Measurements from ENCODE around the gene PPP4R4. TPM values are rescaled to one million over a fixed set of nuclear protein-coding genes. Genes with fewer than 3 reads are reported as not detected.

PPP4R4 gene
- total RNA-seq, 1 experiment from 2014 or later = not detected

DNA sequence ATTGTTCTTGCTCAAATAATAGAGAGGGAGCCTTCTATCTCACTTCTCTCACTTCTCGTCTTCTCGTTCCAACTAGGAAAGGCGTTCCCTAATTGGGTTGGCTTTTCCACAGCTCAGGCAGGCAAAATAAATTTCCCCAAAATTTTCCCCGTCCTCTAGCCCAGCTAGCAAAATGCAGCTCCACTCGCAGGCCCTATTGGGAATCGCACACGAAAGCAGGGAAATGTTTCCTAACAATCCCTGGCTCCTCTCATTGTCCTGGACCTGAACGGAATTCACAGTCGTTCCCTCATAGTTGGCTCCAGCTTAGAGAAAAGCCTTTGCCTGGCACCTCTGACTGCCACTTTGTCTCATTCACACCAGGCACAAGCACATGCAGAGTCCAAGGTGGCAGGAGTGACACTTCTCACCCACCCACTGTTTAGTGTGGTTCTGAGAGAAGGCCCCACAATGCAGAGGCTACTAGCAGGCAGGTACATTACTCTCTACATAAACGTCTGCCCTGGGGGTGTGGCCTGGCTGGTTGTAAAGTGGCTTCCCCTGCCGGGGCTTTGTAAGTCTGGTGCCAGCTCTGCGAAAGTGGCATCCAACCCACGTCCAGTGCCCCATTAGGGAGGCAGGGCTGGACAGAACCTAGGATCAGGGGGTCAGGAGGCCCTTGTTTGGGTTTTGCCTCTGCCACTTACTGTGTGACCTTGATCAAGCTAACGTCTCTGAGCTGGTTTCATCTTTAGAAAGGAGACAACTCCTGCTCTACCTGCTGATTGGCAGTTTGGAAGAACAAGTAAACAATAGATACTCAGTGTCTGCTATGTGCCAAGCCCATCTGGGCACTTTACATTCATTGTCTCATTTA lies 114.7 kb downstream of the PPP4R4 start:
- CTCF ChIA-PET = no interaction called here

DNA sequence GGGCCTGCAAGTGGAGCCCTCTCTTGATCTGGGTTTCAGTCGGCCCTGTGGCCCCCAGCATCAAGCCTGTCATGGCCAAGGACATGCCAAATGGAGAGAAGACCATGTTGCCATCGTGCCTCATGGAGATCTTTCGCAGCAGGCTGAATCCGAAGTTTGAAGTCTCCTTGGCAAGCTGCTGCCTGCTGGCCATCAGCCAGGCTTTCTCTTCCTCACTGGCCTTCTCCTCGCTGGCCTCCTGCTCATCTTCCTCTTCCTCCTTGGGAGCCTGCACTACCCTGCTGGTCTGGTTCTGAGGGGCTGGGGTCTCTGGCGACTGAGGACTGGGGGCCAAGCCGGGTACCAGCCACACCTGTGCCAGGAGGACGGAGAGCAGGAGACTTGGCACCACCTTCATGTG lies 116.1 kb downstream of the PPP4R4 start:
- no peaks in the 10 kb centered on the region for H3K79me2 ChIP-seq (ENCODE audit: low read depth)
- no peak overlapping the region for H3K4me2 ChIP-seq
- no peaks in the 10 kb centered on the region for H3K9me3 ChIP-seq (ENCODE audit: insufficient read depth, low read depth)
- no TSS peak for BruUV-seq (replicated peaks)
- ChIA-PET CTCF (no interaction called here), POLR2A (ENCODE audit: unreplicated experiment) (no interaction called here)
- no peaks in the 10 kb centered on the region for H3K36me3 ChIP-seq (ENCODE audit: low read depth)
- H4K20me1 ChIP-seq (ENCODE audit: insufficient read depth) = no peaks in the 10 kb centered on the region
- no peak for DNase-seq
- H2AFZ ChIP-seq = no peak overlapping the region
- H3K27me3 ChIP-seq (ENCODE audit: insufficient read depth, low read depth) = peaks cover 38% of the 10 kb centered on the region
- H3K4me3 ChIP-seq = no peak overlapping the region
- H3K9me2 ChIP-seq (ENCODE audit: insufficient read depth) = no peaks in the 10 kb centered on the region
- H3F3A ChIP-seq (ENCODE audit: insufficient read depth, low read depth) = no peaks in the 10 kb centered on the region
- TF ChIP-seq, protein P1, sequence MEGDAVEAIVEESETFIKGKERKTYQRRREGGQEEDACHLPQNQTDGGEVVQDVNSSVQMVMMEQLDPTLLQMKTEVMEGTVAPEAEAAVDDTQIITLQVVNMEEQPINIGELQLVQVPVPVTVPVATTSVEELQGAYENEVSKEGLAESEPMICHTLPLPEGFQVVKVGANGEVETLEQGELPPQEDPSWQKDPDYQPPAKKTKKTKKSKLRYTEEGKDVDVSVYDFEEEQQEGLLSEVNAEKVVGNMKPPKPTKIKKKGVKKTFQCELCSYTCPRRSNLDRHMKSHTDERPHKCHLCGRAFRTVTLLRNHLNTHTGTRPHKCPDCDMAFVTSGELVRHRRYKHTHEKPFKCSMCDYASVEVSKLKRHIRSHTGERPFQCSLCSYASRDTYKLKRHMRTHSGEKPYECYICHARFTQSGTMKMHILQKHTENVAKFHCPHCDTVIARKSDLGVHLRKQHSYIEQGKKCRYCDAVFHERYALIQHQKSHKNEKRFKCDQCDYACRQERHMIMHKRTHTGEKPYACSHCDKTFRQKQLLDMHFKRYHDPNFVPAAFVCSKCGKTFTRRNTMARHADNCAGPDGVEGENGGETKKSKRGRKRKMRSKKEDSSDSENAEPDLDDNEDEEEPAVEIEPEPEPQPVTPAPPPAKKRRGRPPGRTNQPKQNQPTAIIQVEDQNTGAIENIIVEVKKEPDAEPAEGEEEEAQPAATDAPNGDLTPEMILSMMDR (conservative IDR thresholded peaks at IDR 0.05) = no peak
- TF ChIP-seq EZH2 (IDR thresholded peaks at IDR 0.05; ENCODE audit: low read depth) = no peak
- H3K27ac ChIP-seq = no peak overlapping the region
- intact Hi-C loops (cut with micrococcal nuclease; ENCODE audit: unreplicated experiment) = no loop called here
- no peaks in the 10 kb centered on the region for H3K4me1 ChIP-seq (replicated peaks; ENCODE audit: insufficient read depth)

More for the DNA sequence above, 114.7 kb downstream of the PPP4R4 start:
- no peak for TF ChIP-seq EZH2 (IDR thresholded peaks at IDR 0.05; ENCODE audit: low read depth)
- TF ChIP-seq, protein P1 (conservative IDR thresholded peaks at IDR 0.05) = no peak
- intact Hi-C loops (cut with micrococcal nuclease; ENCODE audit: unreplicated experiment) = no loop called here
- H3K27me3 ChIP-seq (ENCODE audit: insufficient read depth, low read depth) = peaks cover 36% of the 10 kb centered on the region
- H3K9me3 ChIP-seq (ENCODE audit: insufficient read depth, low read depth) = no peaks in the 10 kb centered on the region
- POLR2A ChIA-PET (ENCODE audit: unreplicated experiment) = no interaction called here
- H4K20me1 ChIP-seq (ENCODE audit: insufficient read depth) = no peaks in the 10 kb centered on the region
- no peak overlapping the region for H3K27ac ChIP-seq
- H3K4me2 ChIP-seq = no peak overlapping the region
- no peaks in the 10 kb centered on the region for H3K79me2 ChIP-seq (ENCODE audit: low read depth)
- no TSS peak for BruUV-seq (replicated peaks)
- no peaks in the 10 kb centered on the region for H3K36me3 ChIP-seq (ENCODE audit: low read depth)
- DNase-seq = no peak
- no peaks in the 10 kb centered on the region for H3F3A ChIP-seq (ENCODE audit: insufficient read depth, low read depth)
- no peaks in the 10 kb centered on the region for H3K9me2 ChIP-seq (ENCODE audit: insufficient read depth)
- no peaks in the 10 kb centered on the region for H3K4me1 ChIP-seq (replicated peaks; ENCODE audit: insufficient read depth)
- no peak overlapping the region for H2AFZ ChIP-seq
- H3K4me3 ChIP-seq = no peak overlapping the region

DNA sequence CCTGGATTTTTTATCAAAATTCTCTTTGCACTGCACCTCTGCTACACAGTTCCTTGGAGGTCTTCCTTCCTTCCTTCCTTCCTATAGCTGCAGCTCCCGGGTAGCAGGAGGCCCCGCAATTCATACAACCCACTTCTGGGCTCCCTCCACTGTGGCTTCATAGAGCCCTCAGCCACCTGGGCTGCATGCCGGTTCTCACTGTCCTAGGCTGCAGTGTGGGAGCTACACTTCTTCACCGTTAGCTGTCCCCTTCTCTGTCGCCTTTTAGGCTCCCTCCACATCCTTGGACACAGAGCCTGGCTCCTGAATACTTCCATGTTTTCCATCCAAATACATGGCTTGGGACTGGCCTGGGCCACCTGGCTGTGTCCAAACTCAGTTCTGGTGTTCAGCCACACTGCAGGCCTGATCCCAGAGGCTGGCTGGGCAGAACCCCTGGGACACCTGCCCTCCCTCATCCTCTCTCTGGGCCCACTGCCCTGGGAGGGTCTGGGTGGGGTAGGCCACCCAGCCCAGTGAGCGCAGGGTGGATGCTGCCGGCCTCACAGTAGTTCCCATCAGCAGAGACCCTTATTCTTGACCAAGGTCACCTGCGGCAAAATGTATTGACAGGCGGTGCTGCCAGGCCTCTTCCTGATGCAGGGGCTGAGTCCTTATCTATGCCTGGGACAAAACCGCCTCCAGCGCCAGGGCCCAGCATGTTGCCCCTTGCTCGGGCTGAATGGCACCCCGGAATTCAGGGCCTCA lies 117.2 kb downstream of the PPP4R4 start:
- H3K4me2 ChIP-seq = no peak overlapping the region
- ChIA-PET CTCF (no interaction called here), POLR2A (ENCODE audit: unreplicated experiment) (no interaction called here)
- BruUV-seq (replicated peaks) = no TSS peak
- H3K36me3 ChIP-seq (ENCODE audit: low read depth) = no peaks in the 10 kb centered on the region
- no peak for TF ChIP-seq EZH2 (IDR thresholded peaks at IDR 0.05; ENCODE audit: low read depth)
- TF ChIP-seq, protein P1 (conservative IDR thresholded peaks at IDR 0.05) = no peak
- no peaks in the 10 kb centered on the region for H3K9me3 ChIP-seq (ENCODE audit: insufficient read depth, low read depth)
- H3K27ac ChIP-seq = no peak overlapping the region
- no peak overlapping the region for H2AFZ ChIP-seq
- DNase-seq = no peak
- H3K4me1 ChIP-seq (replicated peaks; ENCODE audit: insufficient read depth) = no peaks in the 10 kb centered on the region
- H3K9me2 ChIP-seq (ENCODE audit: insufficient read depth) = no peaks in the 10 kb centered on the region
- H3F3A ChIP-seq (ENCODE audit: insufficient read depth, low read depth) = no peaks in the 10 kb centered on the region
- no peak overlapping the region for H3K4me3 ChIP-seq
- H3K27me3 ChIP-seq (ENCODE audit: insufficient read depth, low read depth) = peaks cover 38% of the 10 kb centered on the region
- H4K20me1 ChIP-seq (ENCODE audit: insufficient read depth) = no peaks in the 10 kb centered on the region
- H3K79me2 ChIP-seq (ENCODE audit: low read depth) = no peaks in the 10 kb centered on the region
- intact Hi-C loops (cut with micrococcal nuclease; ENCODE audit: unreplicated experiment) = no loop called here

Measured in PC-9 (cell line).